Tibial nerve (tissue), 4 donors: Measurements from ENCODE around the gene CTSF. TPM values are rescaled to one million over a fixed set of nuclear protein-coding genes. Genes with fewer than 3 reads are reported as not detected.
"Not testable (repeated sequence)": the region's sequence is repeated elsewhere in the genome, so short reads cannot be mapped to it uniquely, and the experiment has no call there.

Experiments
- DNase-seq, 2 donors: peaks; one replicate each; pipeline ENCODE4 v3.0.0-alpha.2; 2019; ENCODE audit warnings: low spot score in 2 of 2
- H3K27ac ChIP-seq, 4 donors: fragments of 200-600 bp; sonication (generic) in 3 of 4; one replicate each; pipeline ENCODE4 v1.5.1; 2017 to 2019; ENCODE audit warnings: mild to moderate bottlenecking in 1 of 4
- H3K27me3 ChIP-seq, 2 donors: fragments of 200-600 bp; sonication (generic) in 1 of 2; one replicate each; pipeline versions ENCODE4 v1.5.1 to v1.6.0; 2017 to 2019
- H3K36me3 ChIP-seq, 3 donors: fragments of 200-600 bp; sonication (generic); one replicate each; pipeline ENCODE4 v1.5.1; 2018 to 2019
- H3K4me1 ChIP-seq, 4 donors: fragments of 200-600 bp; sonication (generic) in 3 of 4; one replicate each; pipeline ENCODE4 v1.5.1; 2017 to 2019
- H3K4me3 ChIP-seq, 4 donors: fragments of 200-600 bp; sonication (generic) in 3 of 4; one replicate each; pipeline ENCODE4 v1.5.1; 2017 to 2019; ENCODE audit warnings: mild to moderate bottlenecking in 1 of 4, moderate library complexity in 1 of 4
- H3K9me3 ChIP-seq, 4 donors: fragments of 200-600 bp; sonication (generic) in 3 of 4; one replicate each; pipeline ENCODE4 v1.5.1; 2017 to 2019
- EP300 ChIP-seq, 2 donors: sonication (generic); formaldehyde crosslinking; IDR thresholded peaks; one replicate each; pipeline ENCODE4 v1.6.1; 2017; ENCODE audit warnings: antibody characterized with exemption in 2 of 2, mild to moderate bottlenecking in 1 of 2
- POLR2A ChIP-seq, 2 donors: fragments of 450-650 bp; IDR thresholded peaks; one replicate each; pipeline ENCODE4 v1.6.1; 2017; ENCODE audit warnings: antibody characterized with exemption in 2 of 2, mild to moderate bottlenecking in 2 of 2, moderate library complexity in 2 of 2
- WGBS, 2 donors: methylation state at CpG; one replicate each; pipeline ENCODE4 v1.1.5; 2018; 5-methylcytosine and 5-hydroxymethylcytosine counted together
- total RNA-seq, 4 donors: library from RNA; depleted of rRNA; stranded (reverse); fragments of >200 nt; gene quantifications; one replicate each; pipeline ENCODE4 v1.1.0, GENCODE V29; 2016
- TF ChIP-seq, protein P1 (sequence below), 5 experiments: fragments of 200-600 bp in 3 of 5; fragments of 450-650 bp in 2 of 5; sonication (generic) in 3 of 5; IDR thresholded peaks; one replicate each; pipeline ENCODE4 v1.5.1; 2016 to 2019; ENCODE audit warnings: antibody characterized with exemption in 5 of 5, mild to moderate bottlenecking in 3 of 5, moderate library complexity in 2 of 5

Gene CTSF
- total RNA-seq, 4 donors from 2014 or later = 102 to 322 (median 190) TPM

DNA sequence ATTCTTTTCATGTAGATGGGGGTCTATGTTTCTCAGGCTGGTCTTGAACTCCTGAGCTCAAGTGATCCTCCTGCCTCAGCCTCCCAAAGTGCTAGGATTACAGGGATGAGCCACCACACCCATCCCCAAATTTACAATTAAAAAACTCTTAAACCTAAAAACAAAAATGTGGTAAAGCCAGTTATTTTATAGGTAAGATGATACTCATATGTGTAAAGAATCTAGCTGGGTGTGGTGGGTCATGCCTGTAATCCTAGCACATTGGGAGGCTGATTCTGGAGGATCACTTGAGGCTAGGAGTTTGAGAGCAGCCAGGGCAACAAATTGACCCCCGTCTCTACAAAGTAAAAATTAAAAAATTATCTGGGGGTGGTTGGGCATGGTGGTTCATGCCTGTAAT is 44.1 kb upstream of the CTSF start:
- Histone ChIP-seq H3K4me3 (no peak overlapping the region), H3K4me1 (peaks cover 0 to 24% (median 4%) of the 10 kb centered on the region in 4 donors), H3K27me3 (no peaks in the 10 kb centered on the region), H3K36me3 (no peaks in the 10 kb centered on the region), H3K27ac (no peak overlapping the region), H3K9me3 (no peaks in the 10 kb centered on the region)
- TF ChIP-seq POLR2A (IDR thresholded peaks at IDR 0.05) (no peak), EP300 (IDR thresholded peaks at IDR 0.05) (no peak)
- TF ChIP-seq, protein P1, sequence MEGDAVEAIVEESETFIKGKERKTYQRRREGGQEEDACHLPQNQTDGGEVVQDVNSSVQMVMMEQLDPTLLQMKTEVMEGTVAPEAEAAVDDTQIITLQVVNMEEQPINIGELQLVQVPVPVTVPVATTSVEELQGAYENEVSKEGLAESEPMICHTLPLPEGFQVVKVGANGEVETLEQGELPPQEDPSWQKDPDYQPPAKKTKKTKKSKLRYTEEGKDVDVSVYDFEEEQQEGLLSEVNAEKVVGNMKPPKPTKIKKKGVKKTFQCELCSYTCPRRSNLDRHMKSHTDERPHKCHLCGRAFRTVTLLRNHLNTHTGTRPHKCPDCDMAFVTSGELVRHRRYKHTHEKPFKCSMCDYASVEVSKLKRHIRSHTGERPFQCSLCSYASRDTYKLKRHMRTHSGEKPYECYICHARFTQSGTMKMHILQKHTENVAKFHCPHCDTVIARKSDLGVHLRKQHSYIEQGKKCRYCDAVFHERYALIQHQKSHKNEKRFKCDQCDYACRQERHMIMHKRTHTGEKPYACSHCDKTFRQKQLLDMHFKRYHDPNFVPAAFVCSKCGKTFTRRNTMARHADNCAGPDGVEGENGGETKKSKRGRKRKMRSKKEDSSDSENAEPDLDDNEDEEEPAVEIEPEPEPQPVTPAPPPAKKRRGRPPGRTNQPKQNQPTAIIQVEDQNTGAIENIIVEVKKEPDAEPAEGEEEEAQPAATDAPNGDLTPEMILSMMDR (IDR thresholded peaks at IDR 0.05) = no peak
- DNase-seq = no peak
- 83 to 86% methylated on average over 1 of the region's 1 CpG for WGBS, 2 donors

GRCh38 chr11:66609721-66610617 is 41.6 kb upstream of the CTSF start:
- WGBS, 2 donors = 77% methylated on average over 4 of the region's 4 CpGs
- Histone ChIP-seq H3K4me1 (peaks cover 0 to 22% (median 10%) of the 10 kb centered on the region in 4 donors), H3K9me3 (no peaks in the 10 kb centered on the region), H3K27ac (peak overlapping the region in 1 of 4 donors; percentile 10), H3K27me3 (no peaks in the 10 kb centered on the region), H3K36me3 (peaks cover 0 to 12% (median 0%) of the 10 kb centered on the region in 3 donors), H3K4me3 (no peak overlapping the region)
- DNase-seq = no peak
- TF ChIP-seq EP300 (IDR thresholded peaks at IDR 0.05) (no peak), POLR2A (IDR thresholded peaks at IDR 0.05) (no peak)
- TF ChIP-seq, protein P1 (IDR thresholded peaks at IDR 0.05) = no peak

DNA sequence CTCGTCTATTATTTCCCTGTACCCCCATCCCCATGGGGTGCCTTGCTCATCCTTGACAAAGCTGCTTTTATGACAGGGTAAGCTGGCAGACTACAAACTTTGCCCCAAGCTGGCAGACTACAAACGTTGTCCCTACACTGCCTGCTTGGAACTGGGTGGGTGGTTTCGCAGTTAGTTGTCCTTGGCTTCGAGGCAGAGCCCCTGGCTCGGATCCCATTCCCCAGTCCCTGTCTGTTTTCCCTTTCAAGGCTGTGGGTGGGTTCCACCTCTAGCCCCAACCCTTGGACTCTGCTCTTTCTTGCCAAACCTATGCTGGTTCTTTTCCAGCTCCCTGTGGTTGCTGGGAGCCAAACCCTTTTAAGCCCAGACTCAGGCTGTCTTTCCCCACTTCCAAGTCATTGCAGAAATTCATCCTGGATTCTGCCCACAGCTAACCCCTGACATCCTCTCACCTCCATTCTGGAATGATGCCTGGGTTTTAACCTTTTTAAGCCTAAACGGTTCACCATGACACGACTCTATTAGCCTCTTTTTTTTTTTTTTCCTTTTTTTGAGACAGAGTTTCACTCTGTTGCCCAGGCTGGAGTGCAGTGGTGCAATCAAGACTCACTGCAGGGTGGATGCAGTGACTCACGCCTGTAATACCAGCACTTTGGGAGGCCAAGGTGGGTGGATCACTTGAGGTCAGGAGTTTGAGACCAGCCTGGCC is 38.9 kb upstream of the CTSF start:
- Histone ChIP-seq H3K4me1 (peaks cover 0 to 27% (median 13%) of the 10 kb centered on the region in 4 donors), H3K36me3 (peaks cover 0 to 37% (median 0%) of the 10 kb centered on the region in 3 donors), H3K27ac (peak overlapping the region in 3 of 4 donors; percentile 47 to 75 (median 71)), H3K27me3 (no peaks in the 10 kb centered on the region), H3K4me3 (no peak overlapping the region), H3K9me3 (no peaks in the 10 kb centered on the region)
- peak; percentile 60 to 74 for DNase-seq
- 23 to 24% methylated on average over 8 of the region's 8 CpGs for WGBS, 2 donors
- peak in 1 of 2 donors; percentile 31 for TF ChIP-seq EP300 (IDR thresholded peaks at IDR 0.05)
- TF ChIP-seq, protein P1 (IDR thresholded peaks at IDR 0.05) = no peak
- TF ChIP-seq POLR2A (IDR thresholded peaks at IDR 0.05) = no peak

- peak overlapping the region in 3 of 4 donors; percentile 8 to 75 (median 71) for H3K27ac ChIP-seq
- 83 to 86% methylated on average over 3 of the region's 3 CpGs for WGBS, 2 donors
- H3K4me3 ChIP-seq, DNase-seq, H3K9me3 ChIP-seq, H3K27me3 ChIP-seq: not testable (repeated sequence)
- peaks cover 0 to 34% (median 15%) of the 10 kb centered on the region in 4 donors for H3K4me1 ChIP-seq
- H3K36me3 ChIP-seq = peaks cover 0 to 43% (median 0%) of the 10 kb centered on the region in 3 donors
Measured at GRCh38 chr11:66606608-66607007, 38.2 kb upstream of the CTSF start.

GRCh38 chr11:66604155-66604554 is 35.7 kb upstream of the CTSF start:
- peaks cover 0 to 52% (median 17%) of the 10 kb centered on the region in 4 donors for H3K4me1 ChIP-seq
- TF ChIP-seq POLR2A (IDR thresholded peaks at IDR 0.05) (no peak), EP300 (IDR thresholded peaks at IDR 0.05) (no peak)
- TF ChIP-seq, protein P1 (IDR thresholded peaks at IDR 0.05) = no peak
- no peak for DNase-seq
- peaks cover 0 to 67% (median 0%) of the 10 kb centered on the region in 3 donors for H3K36me3 ChIP-seq
- 88 to 89% methylated on average over 5 of the region's 5 CpGs for WGBS, 2 donors
- no peak overlapping the region for H3K4me3 ChIP-seq
- H3K27ac ChIP-seq = no peak overlapping the region
- no peaks in the 10 kb centered on the region for H3K27me3 ChIP-seq
- H3K9me3 ChIP-seq = no peaks in the 10 kb centered on the region
